ENCODE results near the gene KRTAP10-4. TPM values are rescaled to one million over a fixed set of nuclear protein-coding genes. Genes with fewer than 3 reads are reported as not detected.

KRTAP10-4 gene
- polyA plus RNA-seq, 2 of the 4 experiments (the other 2 are of a cell fraction), result not detected

GRCh38 chr21:44574457-44575306 lies 1.2 kb downstream of the KRTAP10-4 start:
- no peaks in the 10 kb centered on the region for H3K4me1 ChIP-seq
- DNase-seq (ENCODE audit: low read depth in 1 of 2, low spot score in 1 of 2) (no peak), ATAC-seq (peak; percentile 35 to 47; a peak in 3 of 6 replicates), FAIRE-seq (no peak)
- POLR2A ChIA-PET, result no interaction called here
- H3K4me3 ChIP-seq, result no peak overlapping the region
- CTCF ChIA-PET, result interaction anchor here (0.9 to 1.0 kb wide), 2 partner anchors 24 to 219 kb away, joined by 4 read pairs; no protein-coding TSS in a partner anchor
- no peak overlapping the region; the same call in 2 of the 3 replicates for H3K4me2 ChIP-seq
- peaks cover 15% of the 10 kb centered on the region for H3K9me3 ChIP-seq
- H3K27ac ChIP-seq, result no peak overlapping the region
- whole genome bisulfite sequencing (ENCODE audit: missing lambda C conversion rate), result 31% methylated on average over 13 of the region's 21 CpGs
- TF ChIP-seq CBX2 (IDR thresholded peaks at IDR 0.05; ENCODE audit: borderline replicate concordance, low read depth) (no peak), PHF8 (IDR thresholded peaks at IDR 0.05; ENCODE audit: borderline replicate concordance, low read depth) (no peak), MAX (IDR thresholded peaks at IDR 0.05) (no peak), JUNB (IDR thresholded peaks at IDR 0.05) (no peak), ZSCAN20 (CRISPR knock-in tag; IDR thresholded peaks at IDR 0.05) (no peak), GATA3 (IDR thresholded peaks at IDR 0.05; ENCODE audit: borderline replicate concordance) (no peak), MAFK (IDR thresholded peaks at IDR 0.05; ENCODE audit: partially characterized antibody) (no peak)
- TF ChIP-seq, protein P1, sequence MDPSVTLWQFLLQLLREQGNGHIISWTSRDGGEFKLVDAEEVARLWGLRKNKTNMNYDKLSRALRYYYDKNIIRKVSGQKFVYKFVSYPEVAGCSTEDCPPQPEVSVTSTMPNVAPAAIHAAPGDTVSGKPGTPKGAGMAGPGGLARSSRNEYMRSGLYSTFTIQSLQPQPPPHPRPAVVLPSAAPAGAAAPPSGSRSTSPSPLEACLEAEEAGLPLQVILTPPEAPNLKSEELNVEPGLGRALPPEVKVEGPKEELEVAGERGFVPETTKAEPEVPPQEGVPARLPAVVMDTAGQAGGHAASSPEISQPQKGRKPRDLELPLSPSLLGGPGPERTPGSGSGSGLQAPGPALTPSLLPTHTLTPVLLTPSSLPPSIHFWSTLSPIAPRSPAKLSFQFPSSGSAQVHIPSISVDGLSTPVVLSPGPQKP (IDR thresholded peaks at IDR 0.05; ENCODE audit: low read depth, low read length), result no peak

DNA sequence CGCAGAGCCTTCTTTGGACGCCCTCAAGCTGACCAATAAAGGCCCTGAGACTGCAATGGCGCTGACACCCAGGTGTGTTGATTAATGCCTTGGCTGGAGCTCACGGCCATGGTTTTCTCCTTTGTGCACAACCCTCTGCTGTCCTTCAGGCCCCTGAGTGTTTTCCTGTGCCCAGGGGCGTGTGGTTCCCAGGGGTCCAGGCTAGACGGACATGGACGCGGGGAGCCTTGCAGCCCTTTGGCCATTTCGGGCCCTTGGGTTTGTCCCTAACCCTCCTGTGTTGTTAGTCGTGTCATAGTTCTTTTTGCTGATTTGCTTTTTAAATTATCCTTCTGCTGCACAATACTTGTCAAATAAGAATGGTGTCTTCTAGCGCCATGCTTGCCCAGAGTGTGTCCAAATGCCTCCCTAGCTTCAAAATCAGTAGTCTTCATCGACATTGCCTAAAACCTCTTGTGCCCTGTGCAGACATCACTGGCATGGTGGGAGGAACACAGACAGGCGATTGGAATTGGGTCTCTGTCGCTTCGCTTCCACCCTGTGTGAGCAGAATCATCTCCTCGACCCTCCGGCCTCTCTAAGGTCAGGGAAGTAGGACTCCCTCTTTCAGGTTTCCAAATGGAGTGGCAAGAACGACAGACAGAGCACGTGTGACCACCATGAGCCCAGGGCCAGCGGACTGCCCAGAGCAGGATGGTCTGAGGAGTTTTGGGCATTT lies 1.9 kb downstream of the KRTAP10-4 start:
- CTCF ChIA-PET, result interaction anchor here (1.0 kb wide), 1 partner anchor 218 kb away, joined by 4 read pairs; no protein-coding TSS in a partner anchor
- Histone ChIP-seq H3K4me2 (no peak overlapping the region), H3K27ac (no peak overlapping the region), H3K9me3 (peaks cover 15% of the 10 kb centered on the region), H3K4me1 (no peaks in the 10 kb centered on the region), H3K4me3 (no peak overlapping the region)
- ATAC-seq, result no peak
- TF ChIP-seq GATA3 (IDR thresholded peaks at IDR 0.05; ENCODE audit: borderline replicate concordance), result no peak
- TF ChIP-seq NFE2L2 (conservative IDR thresholded peaks at IDR 0.05; ENCODE audit: low read length), result no peak
- TF ChIP-seq POLR2A (IDR thresholded peaks at IDR 0.05; ENCODE audit: low read length), result no peak
- TF ChIP-seq CHD4 (IDR thresholded peaks at IDR 0.05; ENCODE audit: borderline replicate concordance), result no peak
- TF ChIP-seq FOXS1 (CRISPR knock-in tag; IDR thresholded peaks at IDR 0.05), result no peak
- TF ChIP-seq, protein P2, sequence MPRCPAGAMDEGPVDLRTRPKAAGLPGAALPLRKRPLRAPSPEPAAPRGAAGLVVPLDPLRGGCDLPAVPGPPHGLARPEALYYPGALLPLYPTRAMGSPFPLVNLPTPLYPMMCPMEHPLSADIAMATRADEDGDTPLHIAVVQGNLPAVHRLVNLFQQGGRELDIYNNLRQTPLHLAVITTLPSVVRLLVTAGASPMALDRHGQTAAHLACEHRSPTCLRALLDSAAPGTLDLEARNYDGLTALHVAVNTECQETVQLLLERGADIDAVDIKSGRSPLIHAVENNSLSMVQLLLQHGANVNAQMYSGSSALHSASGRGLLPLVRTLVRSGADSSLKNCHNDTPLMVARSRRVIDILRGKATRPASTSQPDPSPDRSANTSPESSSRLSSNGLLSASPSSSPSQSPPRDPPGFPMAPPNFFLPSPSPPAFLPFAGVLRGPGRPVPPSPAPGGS (IDR thresholded peaks at IDR 0.05), result no peak
- no peak for TF ChIP-seq MAFK (IDR thresholded peaks at IDR 0.05; ENCODE audit: partially characterized antibody)
- TF ChIP-seq FOSL2 (IDR thresholded peaks at IDR 0.05), result no peak
- no peak for TF ChIP-seq FOSL2 (CRISPR knock-in tag; IDR thresholded peaks at IDR 0.05)
- no peak for TF ChIP-seq ZNF302 (CRISPR knock-in tag; IDR thresholded peaks at IDR 0.05)
- TF ChIP-seq RAD21 (conservative IDR thresholded peaks at IDR 0.05 in 1 of 2, IDR thresholded peaks at IDR 0.05 in 1 of 2), result no peak
- POLR2A ChIA-PET, result no interaction called here
- no peak for FAIRE-seq
- DNase-seq (ENCODE audit: low read depth in 1 of 2, low spot score in 1 of 2), result no peak
- WGBS (ENCODE audit: missing lambda C conversion rate), result 74% methylated on average over 20 of the region's 20 CpGs

GRCh38 chr21:44576025-44576420 lies 2.5 kb downstream of the KRTAP10-4 start:
- CTCF ChIA-PET, result no interaction called here
- Histone ChIP-seq H3K4me2 (no peak overlapping the region), H3K4me1 (no peaks in the 10 kb centered on the region), H3K9me3 (peaks cover 18% of the 10 kb centered on the region), H3K4me3 (no peak overlapping the region), H3K27ac (no peak overlapping the region)
- ATAC-seq, result no peak
- no peak for TF ChIP-seq HEYL (CRISPR knock-in tag; IDR thresholded peaks at IDR 0.05)
- TF ChIP-seq CBX2 (IDR thresholded peaks at IDR 0.05; ENCODE audit: borderline replicate concordance, low read depth), result no peak
- no peak for TF ChIP-seq PBX3 (IDR thresholded peaks at IDR 0.05)
- no peak for TF ChIP-seq MAZ (IDR thresholded peaks at IDR 0.05; ENCODE audit: borderline replicate concordance, low read depth, low read length)
- TF ChIP-seq SREBF2 (IDR thresholded peaks at IDR 0.05), result no peak
- no peak for TF ChIP-seq MAFK (IDR thresholded peaks at IDR 0.05; ENCODE audit: partially characterized antibody)
- no peak for TF ChIP-seq JUNB (IDR thresholded peaks at IDR 0.05)
- TF ChIP-seq RARB (CRISPR knock-in tag; IDR thresholded peaks at IDR 0.05), result no peak
- no peak for TF ChIP-seq NPAS2 (CRISPR knock-in tag; IDR thresholded peaks at IDR 0.05; ENCODE audit: borderline replicate concordance)
- 61% methylated on average over 6 of the region's 10 CpGs for WGBS (ENCODE audit: missing lambda C conversion rate)
- POLR2A ChIA-PET, result no interaction called here
- DNase-seq (ENCODE audit: low read depth in 1 of 2, low spot score in 1 of 2), result no peak
- no peak for FAIRE-seq

All from A549 (cell line).